MV-4-11 (cell line): ENCODE data around the gene FLNB.

Experiments
- DNase-seq: peaks from one replicate; lab custom pipeline; 2025; lab: John Stamatoyannopoulos, UW

Gene FLNB

GRCh38 chr3:58074997-58075396 is 66.8 kb downstream of the FLNB start:
- DNase-seq, result no peak

- DNase-seq, result no peak
Measured at GRCh38 chr3:58077596-58078285, 69.5 kb downstream of the FLNB start.

- no peak for DNase-seq
Measured at GRCh38 chr3:58078610-58079009, 70.4 kb downstream of the FLNB start.

GRCh38 chr3:58079773-58080172 is 71.6 kb downstream of the FLNB start:
- no peak for DNase-seq

GRCh38 chr3:58082047-58082446 is 73.8 kb downstream of the FLNB start:
- peak; percentile 78 for DNase-seq

- no peak for DNase-seq
Measured at GRCh38 chr3:58084166-58084565, 75.9 kb downstream of the FLNB start.

- peak; percentile 68 for DNase-seq
Measured at GRCh38 chr3:58084788-58085543, 76.7 kb downstream of the FLNB start.

- DNase-seq, result no peak
Measured at GRCh38 chr3:58085616-58086015, 77.4 kb downstream of the FLNB start.

- no peak for DNase-seq
Measured at GRCh38 chr3:58088501-58088900, 80.3 kb downstream of the FLNB start.

- DNase-seq, result no peak
Measured at GRCh38 chr3:58090351-58090750, 82.1 kb downstream of the FLNB start.

GRCh38 chr3:58092521-58092920 is 84.3 kb downstream of the FLNB start:
- no peak for DNase-seq

GRCh38 chr3:58093574-58094195 is 85.5 kb downstream of the FLNB start:
- peak; percentile 18 for DNase-seq

GRCh38 chr3:58094657-58095056 is 86.4 kb downstream of the FLNB start:
- DNase-seq, result no peak

GRCh38 chr3:58095603-58096138 is 87.4 kb downstream of the FLNB start:
- no peak for DNase-seq

GRCh38 chr3:58098531-58098930 is 90.3 kb downstream of the FLNB start:
- DNase-seq, result no peak

GRCh38 chr3:58099865-58100264 is 91.6 kb downstream of the FLNB start:
- DNase-seq, result no peak

GRCh38 chr3:58101499-58102389 is 93.5 kb downstream of the FLNB start:
- DNase-seq, result no peak

GRCh38 chr3:58102390-58102750 is 94.1 kb downstream of the FLNB start:
- DNase-seq, result no peak

- no peak for DNase-seq
Measured at GRCh38 chr3:58102976-58103451, 94.8 kb downstream of the FLNB start.

- no peak for DNase-seq
Measured at GRCh38 chr3:58104151-58104550, 95.9 kb downstream of the FLNB start.

GRCh38 chr3:58104712-58105111 is 96.5 kb downstream of the FLNB start:
- DNase-seq, result no peak

GRCh38 chr3:58105196-58105595 is 97.0 kb downstream of the FLNB start:
- DNase-seq, result no peak
